GM19099 (cell line): Measurements from ENCODE around the gene ANKRA2.
A peak's percentile ranks its signal among the peaks of the same experiment; 100 is the strongest.

Experiments used
- POLR2A ChIP-seq: IDR thresholded peaks from 3 replicates; pipeline ENCODE4 v1.6.1; 2011; ENCODE audit warnings: low read depth; ENCODE audit not compliant: insufficient read length; ENCODE audit errors: extremely low read depth

The ANKRA2 gene, protein sequence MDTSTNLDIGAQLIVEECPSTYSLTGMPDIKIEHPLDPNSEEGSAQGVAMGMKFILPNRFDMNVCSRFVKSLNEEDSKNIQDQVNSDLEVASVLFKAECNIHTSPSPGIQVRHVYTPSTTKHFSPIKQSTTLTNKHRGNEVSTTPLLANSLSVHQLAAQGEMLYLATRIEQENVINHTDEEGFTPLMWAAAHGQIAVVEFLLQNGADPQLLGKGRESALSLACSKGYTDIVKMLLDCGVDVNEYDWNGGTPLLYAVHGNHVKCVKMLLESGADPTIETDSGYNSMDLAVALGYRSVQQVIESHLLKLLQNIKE

DNA sequence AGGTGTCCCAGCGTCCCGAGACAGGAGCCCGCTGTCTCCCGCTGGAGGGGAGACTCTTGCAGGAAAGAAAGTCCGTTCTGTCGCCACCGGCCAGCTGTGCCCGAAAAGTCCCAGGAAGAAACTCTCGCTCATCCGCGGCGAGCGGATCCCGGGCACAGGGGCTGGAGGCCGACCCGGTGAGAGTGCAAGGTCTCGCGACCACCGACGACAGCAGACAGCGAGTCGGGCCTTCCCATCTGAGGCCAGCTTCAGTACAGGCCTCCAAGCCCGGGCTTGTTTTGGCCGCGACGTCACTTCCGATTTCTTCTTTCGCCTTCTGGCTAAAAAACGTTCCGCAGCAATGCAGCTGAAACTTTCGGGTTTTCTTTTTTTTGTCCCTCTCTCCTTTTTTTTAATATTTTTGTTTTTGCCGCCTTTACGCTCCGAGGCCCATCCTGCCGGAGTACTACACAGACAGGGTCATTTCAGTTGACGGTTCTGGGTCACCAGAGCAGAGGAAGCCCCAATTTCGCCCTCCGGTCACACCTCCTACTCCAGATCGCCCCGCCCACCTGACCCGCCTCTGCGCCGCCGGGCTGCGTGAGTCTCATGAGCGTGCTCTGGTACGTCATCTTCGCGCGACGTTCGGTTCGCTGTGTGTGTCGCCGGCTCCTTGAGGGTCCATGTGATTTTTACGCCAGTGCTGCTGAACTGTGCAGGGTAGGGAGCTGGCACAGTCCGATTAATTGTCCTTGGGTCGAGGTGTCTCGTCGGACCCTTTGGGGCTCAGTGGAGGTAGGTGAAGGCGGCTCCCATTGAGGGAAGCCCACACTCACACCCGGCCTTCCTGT lies at the start of gene ANKRA2, which contains the start of gene UTP15:
Gene ANKRA2 (minus strand): TSS at position 501 of the 830 bp plus-strand sequence. CDS start 2,758 bp downstream, outside the sequence.
Gene UTP15 (plus strand): TSS at position 605 of the 830 bp plus-strand sequence. CDS start 1,602 bp downstream, outside the sequence.
- peak; percentile 66 for TF ChIP-seq POLR2A

- TF ChIP-seq POLR2A, result no peak
These were observed 49.6 kb upstream of the ANKRA2 start for GRCh38 chr5:73615085-73615484.

DNA sequence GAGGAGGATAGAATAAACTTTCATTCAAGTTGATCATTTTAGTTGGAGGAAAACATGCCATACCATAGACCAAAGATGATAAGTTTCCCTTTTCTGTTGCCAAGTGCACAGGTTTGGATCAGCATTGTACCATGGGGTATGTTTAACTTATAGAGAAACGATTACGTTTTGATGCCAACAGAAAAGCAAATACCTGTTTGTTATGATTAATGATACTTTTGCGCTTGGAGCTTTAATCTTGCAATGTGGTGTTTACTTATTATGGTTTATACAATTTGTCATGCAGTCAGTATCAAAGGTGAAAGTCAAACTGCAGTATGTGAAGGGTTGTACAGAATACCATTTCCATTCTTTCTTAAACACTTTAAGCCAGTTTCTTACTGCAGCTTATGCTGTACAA lies 47.4 kb upstream of the ANKRA2 start:
- no peak for TF ChIP-seq POLR2A

DNA sequence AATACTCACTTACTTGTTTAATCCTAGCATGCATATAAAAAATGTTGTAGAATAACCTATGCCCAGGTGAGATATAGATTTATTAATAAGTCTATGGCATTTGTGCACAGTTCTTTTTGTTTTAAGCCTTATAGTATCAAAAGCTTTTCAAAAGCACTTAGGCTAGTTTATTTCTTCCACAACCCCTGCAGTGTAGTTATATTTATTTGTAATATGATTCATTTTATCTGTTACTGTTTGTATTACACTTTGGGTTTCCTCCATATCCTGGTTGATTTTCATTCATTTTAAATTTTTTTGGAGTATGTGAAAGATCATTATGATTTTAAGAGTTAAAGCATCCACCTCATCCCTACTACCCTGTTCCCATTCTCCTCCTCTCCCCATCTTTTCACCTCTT lies 41.8 kb upstream of the ANKRA2 start:
- TF ChIP-seq POLR2A, result no peak

DNA sequence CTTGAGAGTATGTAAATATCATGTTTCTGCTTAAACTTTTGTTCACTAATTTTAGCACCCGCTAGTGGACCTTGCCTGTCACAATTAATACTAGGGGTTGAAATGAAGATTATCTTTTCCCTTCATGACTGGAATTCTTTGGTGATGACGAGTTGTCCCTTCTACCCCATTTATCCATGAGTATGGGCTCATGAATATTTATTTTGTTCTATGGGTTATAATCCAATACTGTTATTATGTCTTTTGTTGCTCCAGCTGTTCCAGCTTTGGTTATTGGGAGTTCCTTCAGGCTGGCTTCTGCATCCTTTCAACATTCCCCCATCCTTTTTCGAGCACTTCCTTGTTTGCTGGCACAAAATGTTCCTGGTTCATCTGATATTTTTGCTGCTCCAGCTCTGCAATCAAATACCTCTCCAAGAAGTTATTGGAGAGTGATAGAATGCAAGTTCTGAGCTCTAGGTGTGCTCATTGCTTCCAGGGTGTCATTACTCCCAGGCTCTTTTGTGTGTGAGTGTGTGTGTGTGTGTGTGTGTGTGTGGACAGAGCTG lies 40.8 kb upstream of the ANKRA2 start:
- no peak for TF ChIP-seq POLR2A

- TF ChIP-seq POLR2A, result no peak
These were observed 40.0 kb upstream of the ANKRA2 start for GRCh38 chr5:73605223-73606087.

DNA sequence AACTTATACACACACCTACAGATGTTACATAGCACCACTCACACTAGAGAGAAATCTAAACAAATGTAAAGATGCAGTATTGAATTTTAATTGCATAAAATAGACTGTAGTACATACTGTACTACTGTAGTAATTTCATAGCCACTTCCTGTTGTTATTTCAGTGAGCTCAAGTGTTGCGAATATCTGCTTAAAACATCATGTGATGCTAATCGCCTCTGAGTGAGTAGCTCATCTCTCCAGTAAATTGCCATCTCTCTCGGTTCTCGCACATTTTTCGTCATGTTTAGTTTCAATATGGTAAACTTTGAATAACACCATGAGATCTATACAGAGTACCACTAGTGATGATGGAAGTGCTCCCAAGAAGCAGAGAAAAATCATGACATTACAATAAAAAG lies 38.6 kb upstream of the ANKRA2 start:
- no peak for TF ChIP-seq POLR2A

- no peak for TF ChIP-seq POLR2A
These were observed 33.9 kb upstream of the ANKRA2 start for GRCh38 chr5:73599380-73599779.

- no peak for TF ChIP-seq POLR2A
These were observed 31.4 kb upstream of the ANKRA2 start for GRCh38 chr5:73596705-73597328.

DNA sequence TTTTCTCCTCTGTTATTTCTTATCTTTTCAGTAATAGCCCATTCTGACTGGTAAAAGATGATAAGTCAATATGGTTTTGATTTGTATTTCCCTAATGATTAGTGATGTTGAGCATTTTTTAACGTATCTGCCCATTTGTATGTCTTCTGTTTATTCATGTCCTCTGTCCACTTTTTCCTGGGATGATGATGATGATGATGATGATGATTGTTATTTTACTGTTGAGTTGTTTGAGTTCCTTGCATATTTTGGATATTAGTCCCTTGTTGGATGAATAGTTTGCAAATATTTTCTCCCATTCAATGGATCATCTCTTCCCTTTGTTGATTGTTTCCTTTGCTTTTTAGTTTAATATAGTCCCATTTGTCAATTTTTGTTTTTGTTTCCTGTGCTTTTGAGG lies 27.1 kb upstream of the ANKRA2 start:
- no peak for TF ChIP-seq POLR2A

DNA sequence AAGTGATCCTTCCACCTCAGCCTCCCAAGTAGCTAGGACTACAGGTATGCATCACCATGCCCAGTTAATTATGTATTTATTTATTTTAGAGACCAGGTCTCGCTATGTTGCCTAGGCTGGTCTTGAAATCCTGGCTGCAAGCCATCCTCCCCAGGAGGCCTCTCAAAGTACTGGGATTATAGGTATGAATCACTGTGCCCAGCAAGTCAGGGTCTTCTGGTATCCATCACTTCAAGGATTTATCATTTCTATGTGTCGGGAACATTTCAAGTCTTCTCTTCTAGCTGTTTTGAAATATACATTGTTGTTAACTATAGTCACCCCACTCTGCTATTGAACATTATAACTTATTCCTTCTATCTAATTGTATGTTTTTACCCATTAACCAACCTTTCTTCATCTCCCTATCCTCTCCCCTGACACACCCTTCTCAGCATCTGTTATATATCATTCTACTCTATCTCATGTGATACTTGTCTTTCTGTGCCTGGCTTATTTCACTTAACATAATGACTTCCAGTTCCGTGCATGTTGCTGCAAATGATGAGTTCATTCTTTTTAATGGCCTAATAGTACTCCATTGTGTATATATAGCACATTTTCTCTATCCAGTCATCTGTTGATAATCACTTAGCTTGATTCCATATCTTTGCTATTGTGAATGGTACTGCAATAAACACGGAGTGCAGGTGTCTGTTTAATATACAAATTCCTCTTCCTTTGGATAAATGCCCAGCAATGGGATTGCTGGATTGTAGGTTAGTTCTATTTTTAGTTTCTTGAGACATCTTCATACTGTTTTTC lies 26.5 kb upstream of the ANKRA2 start:
- TF ChIP-seq POLR2A, result no peak

GRCh38 chr5:73591102-73591695 lies 25.8 kb upstream of the ANKRA2 start:
- TF ChIP-seq POLR2A, result no peak

DNA sequence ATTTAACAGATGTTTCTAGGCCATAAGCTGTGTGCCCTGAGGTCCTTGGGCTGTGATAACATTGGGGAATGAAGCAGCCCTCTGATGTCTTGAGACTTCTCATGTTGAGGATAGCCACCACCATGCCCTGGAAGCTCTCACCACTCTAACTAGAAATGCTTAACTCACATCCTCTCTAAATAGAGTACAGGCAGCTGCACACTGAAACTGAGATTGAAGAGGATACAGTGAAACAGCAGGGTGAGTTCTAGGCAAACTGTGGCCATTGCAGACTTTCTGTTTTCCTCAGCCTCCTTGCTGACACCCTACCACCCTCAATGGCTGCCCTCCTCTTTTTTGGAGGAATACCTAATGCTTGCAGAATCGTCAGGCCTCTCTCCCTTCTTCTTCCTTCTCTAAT lies 22.5 kb upstream of the ANKRA2 start:
- no peak for TF ChIP-seq POLR2A

DNA sequence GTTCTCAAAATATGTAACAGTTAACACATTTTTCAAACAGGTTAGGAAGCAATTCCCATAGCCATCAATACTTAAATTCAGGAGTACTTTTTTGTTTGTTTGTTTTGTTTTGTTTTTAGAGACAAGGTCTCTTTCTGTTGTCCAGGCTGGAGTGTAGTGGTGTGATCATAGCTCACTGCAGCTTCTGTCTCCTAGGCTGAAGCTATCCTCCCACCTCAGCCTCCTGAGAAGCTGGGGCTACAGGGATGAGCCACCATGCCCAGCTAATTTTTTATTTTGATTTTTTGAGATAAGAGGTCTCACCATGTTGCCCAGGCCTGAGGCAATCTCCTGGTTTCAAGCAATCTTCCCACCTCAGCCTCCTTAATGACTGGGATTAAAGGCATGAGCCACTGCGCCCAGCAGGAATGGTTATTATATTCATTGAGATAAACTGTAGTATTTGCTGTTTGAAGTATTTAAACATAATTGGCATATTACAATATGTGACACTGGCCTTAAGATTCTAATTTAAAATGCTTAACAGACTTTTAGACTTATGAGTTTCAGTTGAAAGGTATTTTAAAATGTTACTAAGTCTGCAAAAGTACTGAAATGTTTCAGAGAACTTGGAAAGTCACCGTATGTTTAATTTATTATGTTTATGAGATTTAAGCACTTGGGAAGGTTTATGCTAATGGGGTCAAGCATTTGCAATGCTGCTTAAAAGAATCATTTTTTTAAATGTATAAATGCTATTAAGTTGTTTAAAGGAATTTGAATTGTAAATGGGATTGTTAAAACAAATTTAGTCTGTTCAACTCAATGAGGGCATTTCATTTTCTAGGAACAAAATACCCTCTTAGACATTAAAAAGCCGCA lies 17.1 kb upstream of the ANKRA2 start:
- TF ChIP-seq POLR2A, result no peak
